Vagina (tissue), 2 donors: ENCODE results near the gene ZNF407.
"Not testable (repeated sequence)": the region's sequence is repeated elsewhere in the genome, so short reads cannot be mapped to it uniquely, and the experiment has no call there.

ENCODE experiments used
- POLR2A ChIP-seq, 2 donors: fragments of 450-650 bp; IDR thresholded peaks; one replicate each; pipeline ENCODE4 v1.6.1; 2017; ENCODE audit warnings: antibody characterized with exemption in 2 of 2, mild to moderate bottlenecking in 2 of 2, moderate library complexity in 2 of 2
- POLR2AphosphoS5 ChIP-seq, 2 donors: sonication (generic); formaldehyde crosslinking; IDR thresholded peaks; one replicate each; pipeline ENCODE4 v1.9.0; 2017; ENCODE audit warnings: antibody characterized with exemption in 2 of 2, mild to moderate bottlenecking in 2 of 2, low read depth in 1 of 2; ENCODE audit not compliant: insufficient read depth in 1 of 2
- TF ChIP-seq, protein P1 (sequence below), 3 experiments: fragments of 450-650 bp in 2 of 3; fragments of 200-600 bp in 1 of 3; sonication (generic) in 1 of 3; IDR thresholded peaks; one replicate each; pipeline ENCODE4 v1.5.1; 2017 to 2019; ENCODE audit warnings: antibody characterized with exemption in 3 of 3, mild to moderate bottlenecking in 2 of 3, moderate library complexity in 2 of 3

GRCh38 chr18:74971358-74971757 lies 373.7 kb downstream of the ZNF407 start:
- TF ChIP-seq, protein P1, sequence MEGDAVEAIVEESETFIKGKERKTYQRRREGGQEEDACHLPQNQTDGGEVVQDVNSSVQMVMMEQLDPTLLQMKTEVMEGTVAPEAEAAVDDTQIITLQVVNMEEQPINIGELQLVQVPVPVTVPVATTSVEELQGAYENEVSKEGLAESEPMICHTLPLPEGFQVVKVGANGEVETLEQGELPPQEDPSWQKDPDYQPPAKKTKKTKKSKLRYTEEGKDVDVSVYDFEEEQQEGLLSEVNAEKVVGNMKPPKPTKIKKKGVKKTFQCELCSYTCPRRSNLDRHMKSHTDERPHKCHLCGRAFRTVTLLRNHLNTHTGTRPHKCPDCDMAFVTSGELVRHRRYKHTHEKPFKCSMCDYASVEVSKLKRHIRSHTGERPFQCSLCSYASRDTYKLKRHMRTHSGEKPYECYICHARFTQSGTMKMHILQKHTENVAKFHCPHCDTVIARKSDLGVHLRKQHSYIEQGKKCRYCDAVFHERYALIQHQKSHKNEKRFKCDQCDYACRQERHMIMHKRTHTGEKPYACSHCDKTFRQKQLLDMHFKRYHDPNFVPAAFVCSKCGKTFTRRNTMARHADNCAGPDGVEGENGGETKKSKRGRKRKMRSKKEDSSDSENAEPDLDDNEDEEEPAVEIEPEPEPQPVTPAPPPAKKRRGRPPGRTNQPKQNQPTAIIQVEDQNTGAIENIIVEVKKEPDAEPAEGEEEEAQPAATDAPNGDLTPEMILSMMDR (IDR thresholded peaks at IDR 0.05), result not testable (repeated sequence)
- not testable (repeated sequence) for TF ChIP-seq POLR2A (IDR thresholded peaks at IDR 0.05); POLR2AphosphoS5 (IDR thresholded peaks at IDR 0.05; ENCODE audit: insufficient read depth in 1 of 2, low read depth in 1 of 2)
